ENCODE results near the gene KCNMA1. TPM values are rescaled to one million over a fixed set of nuclear protein-coding genes. Genes with fewer than 3 reads are reported as not detected.

The KCNMA1 gene
- total RNA-seq, 1 experiment from 2014 or later: 20.7 TPM

GRCh38 chr10:76992467-76992866, 645.1 kb downstream of the KCNMA1 start:
- CTCF ChIA-PET: interaction anchor here (1.3 kb wide), 1 partner anchor 12 kb away, joined by 3 read pairs; no protein-coding TSS in a partner anchor
- Histone ChIP-seq H3K4me1 (no peaks in the 10 kb centered on the region), H3K27me3 (replicated peaks; ENCODE audit: control insufficient read depth, insufficient read depth, low read length) (no peaks in the 10 kb centered on the region; the same call in 1 of the 2 replicates), H3K4me3 (ENCODE audit: low read depth, low read length) (no peak overlapping the region), H3K36me3 (ENCODE audit: control insufficient read depth, insufficient read depth, low read length) (no peaks in the 10 kb centered on the region), H3K9me3 (no peaks in the 10 kb centered on the region)
- POLR2A ChIA-PET: no interaction called here
- H3K36me3 Mint-ChIP-seq (ENCODE audit: insufficient read depth, unreplicated experiment): no peaks in the 10 kb centered on the region
- no peak overlapping the region for H3K27ac Mint-ChIP-seq (ENCODE audit: unreplicated experiment)
- no peak overlapping the region for H3K4me3 Mint-ChIP-seq (ENCODE audit: unreplicated experiment)
- TF ChIP-seq, protein P1, sequence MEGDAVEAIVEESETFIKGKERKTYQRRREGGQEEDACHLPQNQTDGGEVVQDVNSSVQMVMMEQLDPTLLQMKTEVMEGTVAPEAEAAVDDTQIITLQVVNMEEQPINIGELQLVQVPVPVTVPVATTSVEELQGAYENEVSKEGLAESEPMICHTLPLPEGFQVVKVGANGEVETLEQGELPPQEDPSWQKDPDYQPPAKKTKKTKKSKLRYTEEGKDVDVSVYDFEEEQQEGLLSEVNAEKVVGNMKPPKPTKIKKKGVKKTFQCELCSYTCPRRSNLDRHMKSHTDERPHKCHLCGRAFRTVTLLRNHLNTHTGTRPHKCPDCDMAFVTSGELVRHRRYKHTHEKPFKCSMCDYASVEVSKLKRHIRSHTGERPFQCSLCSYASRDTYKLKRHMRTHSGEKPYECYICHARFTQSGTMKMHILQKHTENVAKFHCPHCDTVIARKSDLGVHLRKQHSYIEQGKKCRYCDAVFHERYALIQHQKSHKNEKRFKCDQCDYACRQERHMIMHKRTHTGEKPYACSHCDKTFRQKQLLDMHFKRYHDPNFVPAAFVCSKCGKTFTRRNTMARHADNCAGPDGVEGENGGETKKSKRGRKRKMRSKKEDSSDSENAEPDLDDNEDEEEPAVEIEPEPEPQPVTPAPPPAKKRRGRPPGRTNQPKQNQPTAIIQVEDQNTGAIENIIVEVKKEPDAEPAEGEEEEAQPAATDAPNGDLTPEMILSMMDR (IDR thresholded peaks at IDR 0.05; ENCODE audit: insufficient read depth in 1 of 2, low read depth in 1 of 2, low read length in 1 of 2, severe bottlenecking in 1 of 2, unreplicated experiment in 1 of 2): no peak
- BruUV-seq (replicated peaks): no TSS peak
- H3K4me1 Mint-ChIP-seq (ENCODE audit: low read depth, unreplicated experiment): no peaks in the 10 kb centered on the region
- H3K9me3 Mint-ChIP-seq (ENCODE audit: unreplicated experiment): no peaks in the 10 kb centered on the region
- peaks cover 6% of the 10 kb centered on the region for H3K27me3 Mint-ChIP-seq (ENCODE audit: insufficient read depth, unreplicated experiment)
- intact Hi-C loops (cut with micrococcal nuclease; ENCODE audit: unreplicated experiment): no loop called here
- no peak for DNase-seq

GRCh38 chr10:76991621-76992020, 646.0 kb downstream of the KCNMA1 start:
- Mint-ChIP-seq H3K9me3 (ENCODE audit: unreplicated experiment) (no peaks in the 10 kb centered on the region), H3K27ac (ENCODE audit: unreplicated experiment) (no peak overlapping the region), H3K4me1 (ENCODE audit: low read depth, unreplicated experiment) (no peaks in the 10 kb centered on the region), H3K4me3 (ENCODE audit: unreplicated experiment) (no peak overlapping the region), H3K36me3 (ENCODE audit: insufficient read depth, unreplicated experiment) (no peaks in the 10 kb centered on the region), H3K27me3 (ENCODE audit: insufficient read depth, unreplicated experiment) (peaks cover 6% of the 10 kb centered on the region)
- Histone ChIP-seq H3K4me3 (ENCODE audit: low read depth, low read length) (no peak overlapping the region), H3K4me1 (no peaks in the 10 kb centered on the region), H3K9me3 (no peaks in the 10 kb centered on the region), H3K27me3 (replicated peaks; ENCODE audit: control insufficient read depth, insufficient read depth, low read length) (no peaks in the 10 kb centered on the region; the same call in 1 of the 2 replicates), H3K36me3 (ENCODE audit: control insufficient read depth, insufficient read depth, low read length) (no peaks in the 10 kb centered on the region)
- ChIA-PET POLR2A (no interaction called here), CTCF (interaction anchor here (1.3 kb wide), 1 partner anchor 13 kb away, joined by 3 read pairs; no protein-coding TSS in a partner anchor)
- DNase-seq: no peak
- intact Hi-C loops (cut with micrococcal nuclease; ENCODE audit: unreplicated experiment): no loop called here
- TF ChIP-seq, protein P1 (IDR thresholded peaks at IDR 0.05; ENCODE audit: insufficient read depth in 1 of 2, low read depth in 1 of 2, low read length in 1 of 2, severe bottlenecking in 1 of 2, unreplicated experiment in 1 of 2): no peak
- no TSS peak for BruUV-seq (replicated peaks)

DNA sequence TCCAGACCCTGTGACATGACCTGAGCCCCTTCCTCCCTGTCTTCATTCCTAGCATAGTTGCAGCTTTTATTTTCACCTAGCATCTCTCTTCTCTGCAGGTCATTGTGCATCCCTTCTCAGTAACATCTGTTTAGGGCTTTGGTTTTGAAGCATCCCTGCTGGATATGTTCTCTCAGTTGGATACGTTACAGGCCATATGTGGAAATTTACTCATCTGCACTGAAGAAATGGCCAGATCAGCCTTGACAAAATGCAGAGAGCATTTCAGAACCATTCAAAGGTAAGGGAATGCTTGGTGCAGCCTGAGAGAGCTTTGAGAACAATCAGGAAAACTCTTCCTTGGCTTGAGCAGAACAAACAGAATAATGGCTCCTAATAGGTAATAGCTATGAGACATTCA, 647.0 kb downstream of the KCNMA1 start:
- H3K36me3 Mint-ChIP-seq (ENCODE audit: insufficient read depth, unreplicated experiment): no peaks in the 10 kb centered on the region
- no TSS peak for BruUV-seq (replicated peaks)
- H3K4me3 ChIP-seq (ENCODE audit: low read depth, low read length): no peak overlapping the region

More for the DNA sequence above, 647.0 kb downstream of the KCNMA1 start:
- TF ChIP-seq, protein P1 (IDR thresholded peaks at IDR 0.05; ENCODE audit: insufficient read depth in 1 of 2, low read depth in 1 of 2, low read length in 1 of 2, severe bottlenecking in 1 of 2, unreplicated experiment in 1 of 2): no peak
- no peaks in the 10 kb centered on the region for H3K9me3 ChIP-seq
- Mint-ChIP-seq H3K27me3 (ENCODE audit: insufficient read depth, unreplicated experiment) (peaks cover 6% of the 10 kb centered on the region), H3K27ac (ENCODE audit: unreplicated experiment) (no peak overlapping the region), H3K4me3 (ENCODE audit: unreplicated experiment) (no peak overlapping the region), H3K4me1 (ENCODE audit: low read depth, unreplicated experiment) (no peaks in the 10 kb centered on the region), H3K9me3 (ENCODE audit: unreplicated experiment) (no peaks in the 10 kb centered on the region)
- ChIA-PET POLR2A (no interaction called here), CTCF (no interaction called here)
- no peaks in the 10 kb centered on the region for H3K36me3 ChIP-seq (ENCODE audit: control insufficient read depth, insufficient read depth, low read length)
- H3K27me3 ChIP-seq (replicated peaks; ENCODE audit: control insufficient read depth, insufficient read depth, low read length): no peaks in the 10 kb centered on the region; the same call in 1 of the 2 replicates
- DNase-seq: no peak
- intact Hi-C loops (cut with micrococcal nuclease; ENCODE audit: unreplicated experiment): no loop called here
- no peaks in the 10 kb centered on the region for H3K4me1 ChIP-seq
